Measurements from ENCODE around the gene CC2D2A. TPM values are rescaled to one million over a fixed set of nuclear protein-coding genes. Genes with fewer than 3 reads are reported as not detected.

Gene CC2D2A
- total and polyA plus RNA-seq, 9 of the 15 experiments (the other 6 are each of a cell fraction or from before 2014, with no cell fraction given) = 0.36 to 2.5 (median 1.6) TPM

DNA sequence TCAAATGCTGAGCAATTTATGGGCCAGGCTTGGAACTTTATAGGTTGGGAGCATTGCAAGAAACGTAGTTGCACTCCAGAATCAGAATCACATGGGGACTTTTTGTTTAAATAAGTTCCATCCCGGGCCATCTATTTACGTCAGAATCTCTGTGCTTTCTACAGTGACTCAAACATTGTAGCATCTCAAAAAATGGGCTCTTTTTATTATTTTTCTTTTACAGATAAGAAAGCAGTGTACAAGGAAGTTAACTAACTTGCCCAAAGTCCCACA lies 10.2 kb downstream of the CC2D2A start (continued):
- TF ChIP-seq, protein P1, sequence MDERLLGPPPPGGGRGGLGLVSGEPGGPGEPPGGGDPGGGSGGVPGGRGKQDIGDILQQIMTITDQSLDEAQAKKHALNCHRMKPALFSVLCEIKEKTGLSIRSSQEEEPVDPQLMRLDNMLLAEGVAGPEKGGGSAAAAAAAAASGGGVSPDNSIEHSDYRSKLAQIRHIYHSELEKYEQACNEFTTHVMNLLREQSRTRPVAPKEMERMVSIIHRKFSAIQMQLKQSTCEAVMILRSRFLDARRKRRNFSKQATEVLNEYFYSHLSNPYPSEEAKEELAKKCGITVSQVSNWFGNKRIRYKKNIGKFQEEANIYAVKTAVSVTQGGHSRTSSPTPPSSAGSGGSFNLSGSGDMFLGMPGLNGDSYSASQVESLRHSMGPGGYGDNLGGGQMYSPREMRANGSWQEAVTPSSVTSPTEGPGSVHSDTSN (CRISPR knock-in tag; IDR thresholded peaks at IDR 0.05; ENCODE audit: low read depth) = no peak
- TF ChIP-seq, protein P1 (tag; conservative IDR thresholded peaks at IDR 0.05; ENCODE audit: low read depth) = no peak
- no peak for TF ChIP-seq FOXK2 (conservative IDR thresholded peaks at IDR 0.05 in 1 of 2, IDR thresholded peaks at IDR 0.05 in 1 of 2; ENCODE audit: low read depth in 2 of 2)

GRCh38 chr4:15481961-15482745 lies 12.5 kb downstream of the CC2D2A start:
- Histone ChIP-seq H3K4me2 (ENCODE audit: insufficient read depth, low read length) (no peak overlapping the region; the same call in 1 of the 2 replicates), H2AFZ (ENCODE audit: low read depth, low read length) (no peak overlapping the region), H3K9me3 (replicated peaks; ENCODE audit: control insufficient read depth, insufficient read depth, low read depth, low read length) (no peaks in the 10 kb centered on the region), H3K36me3 (ENCODE audit: control insufficient read depth, insufficient read depth, low read length) (no peaks in the 10 kb centered on the region), H4K20me1 (replicated peaks; ENCODE audit: control insufficient read depth, insufficient read depth, low read length) (no peaks in the 10 kb centered on the region), H3K4me1 (replicated peaks in 1 of 2; ENCODE audit: control insufficient read depth in 2 of 2, insufficient read depth in 2 of 2, low read length in 2 of 2) (peaks cover 0 to 9% of the 10 kb centered on the region in 2 experiments; a peak in 3 of 5 replicates), H3K27me3 (ENCODE audit: control insufficient read depth in 2 of 2, insufficient read depth in 2 of 2, low read length in 2 of 2) (no peaks in the 10 kb centered on the region), H3K79me2 (ENCODE audit: control insufficient read depth, insufficient read depth, low read length) (no peaks in the 10 kb centered on the region), H3K27ac (ENCODE audit: extremely low read depth, low read depth, low read length) (no peak overlapping the region), H3K4me3 (no peak overlapping the region), H3K9me1 (ENCODE audit: control insufficient read depth, insufficient read depth, low read length) (no peaks in the 10 kb centered on the region), H3K9ac (ENCODE audit: insufficient read depth in 1 of 2, low read depth in 2 of 2, low read length in 2 of 2) (no peak overlapping the region)
- WGBS (ENCODE audit: insufficient coverage, low coverage, missing lambda C conversion rate) = 17% methylated on average over 2 of the region's 2 CpGs
- intact Hi-C loops (cut with micrococcal nuclease) = loop anchor here (2.0 to 5.0 kb wide), 2 partner anchors 31 to 45 kb away; no protein-coding TSS in a partner anchor
- no peak for ATAC-seq
- POLR2A ChIA-PET = interaction anchor here (1.4 kb wide), 1 partner anchor 12 kb away, joined by 3 read pairs; no protein-coding TSS in a partner anchor
- TF ChIP-seq, protein P2, sequence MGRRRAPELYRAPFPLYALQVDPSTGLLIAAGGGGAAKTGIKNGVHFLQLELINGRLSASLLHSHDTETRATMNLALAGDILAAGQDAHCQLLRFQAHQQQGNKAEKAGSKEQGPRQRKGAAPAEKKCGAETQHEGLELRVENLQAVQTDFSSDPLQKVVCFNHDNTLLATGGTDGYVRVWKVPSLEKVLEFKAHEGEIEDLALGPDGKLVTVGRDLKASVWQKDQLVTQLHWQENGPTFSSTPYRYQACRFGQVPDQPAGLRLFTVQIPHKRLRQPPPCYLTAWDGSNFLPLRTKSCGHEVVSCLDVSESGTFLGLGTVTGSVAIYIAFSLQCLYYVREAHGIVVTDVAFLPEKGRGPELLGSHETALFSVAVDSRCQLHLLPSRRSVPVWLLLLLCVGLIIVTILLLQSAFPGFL (CRISPR knock-in tag; IDR thresholded peaks at IDR 0.05) = no peak
- TF ChIP-seq ETS1 (conservative IDR thresholded peaks at IDR 0.05; ENCODE audit: control insufficient read depth, low read depth, low read length) (no peak), JUND (IDR thresholded peaks at IDR 0.05; ENCODE audit: borderline replicate concordance, low read depth, low read length) (no peak), JUND (tag; IDR thresholded peaks at IDR 0.05; ENCODE audit: borderline replicate concordance, low read depth, low read length) (no peak), ETS2 (tag; IDR thresholded peaks at IDR 0.05; ENCODE audit: borderline replicate concordance, poor library complexity, severe bottlenecking) (no peak), ZKSCAN8 (CRISPR knock-in tag; IDR thresholded peaks at IDR 0.05) (no peak), HDAC2 (IDR thresholded peaks at IDR 0.05) (no peak)
- no peak for FAIRE-seq
- BruUV-seq (replicated peaks) = no TSS peak
- DNase-seq (ENCODE audit: extremely low read depth in 1 of 4, low spot score in 3 of 4) = no peak
- CTCF ChIA-PET (ENCODE audit: low intra/inter-chr PET ratio) = no interaction called here
- in situ Hi-C loops (cut with MboI) = loop anchor here (25.0 kb wide), 1 partner anchor 755 kb away; the partner anchor contains the start of gene TAPT1

Measured in K562 (cell line).